GM12872 (cell line): ENCODE measurements around the gene CELA3B.

Source experiments
- CTCF ChIP-seq: IDR thresholded peaks from 3 replicates; pipeline ENCODE4 v1.5.1; 2011; ENCODE audit warnings: low read depth, mild to moderate bottlenecking, low read length, moderate library complexity; ENCODE audit not compliant: insufficient read depth

Gene CELA3B

GRCh38 chr1:22037520-22037919 is 60.7 kb downstream of the CELA3B start:
- no peak for TF ChIP-seq CTCF

GRCh38 chr1:22038036-22038435 is 61.2 kb downstream of the CELA3B start:
- no peak for TF ChIP-seq CTCF
